Activated T-cell treated with anti-CD3 and anti-CD28 coated beads, Interleukin-2, amount 50 U/mL, for 72 hours (primary cell): ENCODE measurements around the gene LRCOL1. TPM values are rescaled to one million over a fixed set of nuclear protein-coding genes. Genes with fewer than 3 reads are reported as not detected.

Experiments
- ATAC-seq, 2 donors: fragments of 150-1000 bp; cut with Tn5 transposase; replicated peaks in 1 of 2; 2 replicates each; pipeline ENCODE4 v1.10.0; 2021; ENCODE audit warnings: moderate library complexity in 2 of 2, mild to moderate bottlenecking in 1 of 2
- DNase-seq, 2 donors: peaks; one replicate each; pipeline ENCODE4 v3.0.0; 2021 to 2022; ENCODE audit warnings: mixed read lengths in 1 of 2
- H3K27ac Mint-ChIP-seq: one replicate; pipeline ENCODE4 v1.8.0; 2022; ENCODE audit warnings: mild to moderate bottlenecking, moderate library complexity, mixed read lengths
- H3K27me3 Mint-ChIP-seq: one replicate; pipeline ENCODE4 v1.8.0; 2022; ENCODE audit warnings: low read depth, mixed read lengths
- H3K36me3 Mint-ChIP-seq, 2 donors: one replicate each; pipeline ENCODE4 v1.8.0; 2022; ENCODE audit warnings: mixed read lengths in 2 of 2, mild to moderate bottlenecking in 1 of 2; ENCODE audit not compliant: insufficient read depth in 2 of 2
- H3K4me1 Mint-ChIP-seq: one replicate; pipeline ENCODE4 v1.8.0; 2022; ENCODE audit warnings: low read depth, mixed read lengths
- H3K4me3 Mint-ChIP-seq, 2 donors: one replicate each; pipeline ENCODE4 v1.8.0; 2022; ENCODE audit warnings: mild to moderate bottlenecking in 2 of 2, mixed read lengths in 2 of 2, moderate library complexity in 2 of 2
- H3K9me3 Mint-ChIP-seq, 2 donors: one replicate each; pipeline ENCODE4 v1.8.0; 2022; ENCODE audit warnings: mixed read lengths in 2 of 2
- total RNA-seq, 2 donors: library from RNA; stranded (reverse); gene quantifications; one replicate each; pipeline ENCODE4 v1.2.3, GENCODE V29; 2022

Gene LRCOL1
- total RNA-seq, 2 donors from 2014 or later = not detected

- peaks cover 0 to 2% of the 10 kb centered on the region in 2 donors for H3K9me3 Mint-ChIP-seq
- DNase-seq (no peak), ATAC-seq (no peak)
- peaks cover 12% of the 10 kb centered on the region for H3K4me1 Mint-ChIP-seq
- H3K27me3 Mint-ChIP-seq = peaks cover 36% of the 10 kb centered on the region
- no peak overlapping the region for H3K27ac Mint-ChIP-seq
- no peak overlapping the region for H3K4me3 Mint-ChIP-seq
- peaks cover 11% of the 10 kb centered on the region in 2 donors for H3K36me3 Mint-ChIP-seq
These were observed 9.2 kb upstream of the LRCOL1 start for GRCh38 chr12:132619386-132620112.

GRCh38 chr12:132619071-132619385, 8.6 kb upstream of the LRCOL1 start:
- peaks cover 12% of the 10 kb centered on the region for H3K4me1 Mint-ChIP-seq
- peaks cover 11% of the 10 kb centered on the region in 2 donors for H3K36me3 Mint-ChIP-seq
- DNase-seq = no peak
- H3K27ac Mint-ChIP-seq = no peak overlapping the region
- H3K9me3 Mint-ChIP-seq = peaks cover 0 to 2% of the 10 kb centered on the region in 2 donors
- peaks cover 36% of the 10 kb centered on the region for H3K27me3 Mint-ChIP-seq
- H3K4me3 Mint-ChIP-seq = no peak overlapping the region
- ATAC-seq = no peak

DNA sequence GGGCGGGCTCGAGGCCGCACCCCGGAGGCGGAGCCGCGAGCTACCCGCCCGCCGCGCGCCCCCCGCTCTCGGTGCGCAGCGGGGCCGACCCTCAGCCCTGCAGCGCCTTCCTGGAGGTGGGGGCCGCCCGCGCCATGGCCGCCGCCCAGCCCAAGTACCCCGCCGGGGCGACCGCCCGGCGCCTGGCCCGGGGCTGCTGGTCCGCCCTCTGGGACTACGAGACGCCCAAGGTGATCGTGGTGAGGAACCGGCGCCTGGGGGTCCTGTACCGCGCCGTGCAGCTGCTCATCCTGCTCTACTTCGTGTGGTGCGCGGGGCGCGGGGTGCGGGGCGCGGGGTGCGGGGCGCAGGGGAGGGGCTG, 8.3 kb upstream of the LRCOL1 start, which contains the start of gene P2RX2:
Gene P2RX2, plus strand, starts transcription at position 94 of the 361 bp plus-strand sequence. Its CDS starts 41 bp downstream, at position 135.
- H3K27me3 Mint-ChIP-seq = peaks cover 36% of the 10 kb centered on the region
- peaks cover 0 to 2% of the 10 kb centered on the region in 2 donors for H3K9me3 Mint-ChIP-seq
- H3K4me3 Mint-ChIP-seq = peak within 1 kb of the TSS; percentile 55 to 63
- ATAC-seq = peak in 1 of 2 donors; percentile 5
- peaks cover 12% of the 10 kb centered on the region for H3K4me1 Mint-ChIP-seq
- H3K36me3 Mint-ChIP-seq = peaks cover 11% of the 10 kb centered on the region in 2 donors
- peak within 1 kb of the TSS; percentile 78 for H3K27ac Mint-ChIP-seq
- no peak for DNase-seq

DNA sequence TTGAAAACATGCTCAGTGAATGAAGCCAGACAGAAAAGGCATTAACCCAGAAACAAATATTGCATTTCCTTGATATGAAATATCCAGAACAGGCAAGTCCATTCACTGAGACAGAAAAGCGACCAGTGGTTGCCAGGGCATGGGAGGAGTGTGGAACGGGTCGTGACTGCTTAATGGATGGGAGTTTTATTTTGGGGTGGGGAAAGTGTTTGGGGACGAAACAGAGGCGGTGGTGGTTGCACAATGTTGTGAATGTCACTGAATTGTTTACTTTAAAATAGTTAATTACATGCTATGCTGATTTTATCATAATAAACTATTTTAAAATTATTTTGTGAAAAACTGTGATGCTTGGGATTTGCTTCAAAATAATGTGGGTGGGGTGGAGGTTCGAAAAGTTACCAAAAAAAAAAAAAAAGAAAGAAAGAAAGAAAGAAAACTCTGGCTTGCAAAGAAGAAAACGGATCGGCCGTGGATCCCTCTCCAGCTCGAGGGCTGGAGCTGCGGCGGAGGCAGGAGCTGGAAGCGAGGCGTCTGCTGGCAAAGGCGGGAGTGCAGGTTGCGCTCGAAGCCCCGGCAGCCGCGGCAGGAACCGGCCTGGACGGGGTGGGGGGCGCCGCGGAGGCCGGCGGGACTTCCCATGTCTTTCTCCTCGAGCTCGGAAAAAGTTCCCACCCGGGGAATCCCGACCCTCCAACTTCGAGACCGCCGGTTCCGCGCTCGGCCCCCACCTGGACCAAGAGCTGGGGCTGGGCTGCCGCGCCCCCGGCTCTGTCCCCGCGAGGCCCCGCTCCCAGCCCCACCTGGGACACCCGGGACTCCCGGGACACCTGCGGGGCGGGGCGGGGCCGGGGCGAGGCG, 7.7 kb upstream of the LRCOL1 start:
- Mint-ChIP-seq H3K9me3 (peaks cover 0 to 2% of the 10 kb centered on the region in 2 donors), H3K4me3 (peak overlapping the region; percentile 55 to 63)

GRCh38 chr12:132617135-132617701, 6.8 kb upstream of the LRCOL1 start:
- peaks cover 0 to 2% of the 10 kb centered on the region in 2 donors for H3K9me3 Mint-ChIP-seq
- H3K36me3 Mint-ChIP-seq = peaks cover 11% of the 10 kb centered on the region in 2 donors
- peak overlapping the region in 1 of 2 donors; percentile 18 for H3K4me3 Mint-ChIP-seq
- ATAC-seq = no peak
- peak overlapping the region; percentile 47 for H3K27ac Mint-ChIP-seq
- H3K27me3 Mint-ChIP-seq = peaks cover 36% of the 10 kb centered on the region
- no peak for DNase-seq
- peaks cover 5% of the 10 kb centered on the region for H3K4me1 Mint-ChIP-seq

More for the DNA sequence above, 7.7 kb upstream of the LRCOL1 start:
- H3K27me3 Mint-ChIP-seq = peaks cover 36% of the 10 kb centered on the region
- DNase-seq = no peak
- peaks cover 11% of the 10 kb centered on the region in 2 donors for H3K36me3 Mint-ChIP-seq
- no peak for ATAC-seq
- H3K4me1 Mint-ChIP-seq = peaks cover 12% of the 10 kb centered on the region
- H3K27ac Mint-ChIP-seq = peak overlapping the region; percentile 78

- H3K4me1 Mint-ChIP-seq = peaks cover 8% of the 10 kb centered on the region
- no peak overlapping the region for H3K4me3 Mint-ChIP-seq
- DNase-seq (no peak), ATAC-seq (peak in 1 of 2 donors; percentile 4)
- peaks cover 49% of the 10 kb centered on the region for H3K27me3 Mint-ChIP-seq
- H3K36me3 Mint-ChIP-seq = peaks cover 16% of the 10 kb centered on the region in 2 donors
- H3K27ac Mint-ChIP-seq = no peak overlapping the region
- H3K9me3 Mint-ChIP-seq = peaks cover 0 to 6% of the 10 kb centered on the region in 2 donors
These were observed 5.2 kb upstream of the LRCOL1 start for GRCh38 chr12:132615579-132616038.

DNA sequence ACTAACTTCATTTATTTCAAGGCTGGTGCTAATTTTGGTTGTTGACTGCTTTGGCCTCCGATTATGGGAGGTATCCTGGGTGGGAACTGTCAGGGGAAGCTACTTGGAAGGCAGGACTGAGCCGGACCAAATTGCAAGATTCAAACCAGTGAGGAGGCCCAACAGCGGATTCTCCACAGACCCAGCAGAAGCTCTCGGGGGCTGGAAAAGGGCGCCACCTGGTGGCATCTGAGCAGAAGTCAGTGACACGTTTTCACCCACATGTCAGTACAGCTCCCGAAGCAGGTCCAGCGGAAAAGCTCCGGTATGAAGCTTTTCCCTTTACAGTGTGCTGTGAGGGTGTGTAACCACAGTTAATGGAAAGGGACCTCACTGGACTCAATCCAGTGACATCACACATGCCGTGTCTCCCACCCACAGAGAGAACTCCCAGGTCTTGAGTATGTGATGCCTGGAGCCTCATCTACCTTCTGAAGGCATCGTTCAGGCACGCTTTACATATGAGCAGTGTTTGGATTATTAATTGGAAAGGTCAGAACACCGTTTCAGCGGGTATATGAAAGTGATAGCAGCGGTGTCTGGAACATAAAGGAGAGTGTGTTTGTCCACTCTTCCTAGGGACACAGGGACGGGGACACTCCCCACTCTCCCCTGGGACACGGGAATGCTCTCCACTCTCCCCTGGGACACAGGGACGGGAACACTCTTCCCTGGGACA, 4.6 kb upstream of the LRCOL1 start:
- H3K4me3 Mint-ChIP-seq = no peak overlapping the region
- H3K27ac Mint-ChIP-seq = no peak overlapping the region
- ATAC-seq (peak; percentile 76 to 86), DNase-seq (peak; percentile 78 to 83)
- peaks cover 16% of the 10 kb centered on the region in 2 donors for H3K36me3 Mint-ChIP-seq
- H3K27me3 Mint-ChIP-seq = peaks cover 55% of the 10 kb centered on the region
- H3K9me3 Mint-ChIP-seq = peaks cover 0 to 6% of the 10 kb centered on the region in 2 donors
- peaks cover 13% of the 10 kb centered on the region for H3K4me1 Mint-ChIP-seq

DNA sequence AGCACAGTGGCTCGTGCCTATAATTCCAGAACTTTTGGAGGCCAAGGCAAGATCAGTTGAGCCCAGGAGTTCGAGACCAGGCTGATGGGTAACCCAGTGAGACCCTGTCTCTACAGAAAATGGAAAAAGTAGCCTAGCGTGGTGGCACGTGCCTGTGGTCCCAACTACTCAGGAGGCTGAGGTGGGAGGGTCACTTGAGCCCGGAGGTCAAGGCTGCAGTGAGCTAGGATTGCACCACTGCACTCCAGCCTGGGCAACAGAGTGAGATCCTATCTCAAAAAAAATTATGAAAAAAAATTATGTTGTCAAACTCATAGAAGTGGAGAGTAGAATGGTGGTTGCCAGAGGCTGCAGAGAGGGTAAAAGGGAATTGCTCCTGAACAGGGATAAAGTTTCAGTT, 3.6 kb upstream of the LRCOL1 start:
- H3K27me3 Mint-ChIP-seq = peaks cover 61% of the 10 kb centered on the region

GRCh38 chr12:132611620-132612019, 1.2 kb upstream of the LRCOL1 start:
- Mint-ChIP-seq H3K27me3 (peaks cover 66% of the 10 kb centered on the region), H3K4me1 (peaks cover 19% of the 10 kb centered on the region), H3K36me3 (peaks cover 7% of the 10 kb centered on the region in 2 donors), H3K9me3 (peaks cover 0 to 6% of the 10 kb centered on the region in 2 donors), H3K27ac (no peak overlapping the region), H3K4me3 (no peak overlapping the region)
- ATAC-seq = no peak
- DNase-seq = no peak

More for the DNA sequence above, 3.6 kb upstream of the LRCOL1 start:
- no peak overlapping the region for H3K27ac Mint-ChIP-seq
- no peak for DNase-seq
- H3K4me1 Mint-ChIP-seq = peaks cover 13% of the 10 kb centered on the region
- H3K4me3 Mint-ChIP-seq = no peak overlapping the region
- H3K36me3 Mint-ChIP-seq = peaks cover 16% of the 10 kb centered on the region in 2 donors
- ATAC-seq = no peak
- H3K9me3 Mint-ChIP-seq = peaks cover 0 to 6% of the 10 kb centered on the region in 2 donors

- Mint-ChIP-seq H3K9me3 (peaks cover 0 to 4% of the 10 kb centered on the region in 2 donors), H3K27me3 (peaks cover 67% of the 10 kb centered on the region), H3K36me3 (peaks cover 5 to 6% of the 10 kb centered on the region in 2 donors), H3K4me1 (peaks cover 19% of the 10 kb centered on the region), H3K4me3 (peak overlapping the region; percentile 44 to 65), H3K27ac (no peak overlapping the region)
- ATAC-seq (no peak), DNase-seq (no peak)
These were observed 652 bp upstream of the LRCOL1 start for GRCh38 chr12:132610866-132611602.

DNA sequence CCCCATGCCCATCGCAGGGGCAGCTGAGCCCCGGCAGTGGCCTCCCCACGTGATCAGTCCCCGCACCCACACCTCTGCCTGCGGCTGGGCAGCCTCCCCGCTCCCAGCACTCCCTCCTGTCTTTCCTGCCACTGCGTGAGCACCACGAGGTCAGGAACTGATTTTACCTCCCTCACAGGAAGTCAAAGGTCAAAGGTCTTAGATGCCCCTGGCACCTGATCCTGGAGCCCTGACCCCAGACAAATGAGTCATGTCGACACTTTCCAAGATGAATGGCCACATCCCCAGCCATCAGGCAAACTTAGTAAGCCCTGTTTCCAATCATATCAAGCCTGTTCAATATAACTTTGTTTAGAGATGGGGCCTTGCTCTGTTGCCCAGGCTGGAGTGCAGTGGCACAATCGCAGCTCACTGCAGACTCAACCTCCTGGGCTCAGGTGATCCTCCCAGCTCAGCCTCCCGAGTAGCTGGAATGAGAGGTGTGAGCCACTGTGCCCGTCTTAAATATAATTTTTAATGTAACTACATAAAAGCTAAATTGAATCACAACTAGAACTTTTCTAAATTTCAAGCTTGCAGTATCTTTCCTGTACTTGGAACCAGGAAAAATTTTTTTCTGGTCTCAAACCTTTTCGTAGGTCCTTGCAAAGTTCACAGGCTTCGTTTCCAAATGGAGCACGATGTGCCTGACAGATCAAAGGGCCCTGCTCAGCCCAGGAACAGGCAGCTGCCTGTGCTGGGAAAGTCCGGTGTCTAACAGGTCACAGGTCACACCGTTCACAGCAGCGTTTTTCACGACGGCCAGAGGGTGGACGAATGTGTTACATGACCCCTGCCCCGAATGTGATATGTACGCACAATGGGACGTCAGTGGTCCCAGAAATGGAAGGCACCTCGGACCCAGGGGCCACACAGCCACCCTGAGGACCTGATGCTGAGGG, 1.9 kb downstream of the LRCOL1 start:
- DNase-seq (no peak), ATAC-seq (no peak)
- peaks cover 4 to 5% of the 10 kb centered on the region in 2 donors for H3K36me3 Mint-ChIP-seq
- H3K4me1 Mint-ChIP-seq = peaks cover 15% of the 10 kb centered on the region
- H3K27ac Mint-ChIP-seq = no peak overlapping the region
- no peak overlapping the region for H3K4me3 Mint-ChIP-seq
- H3K9me3 Mint-ChIP-seq = peaks cover 0 to 4% of the 10 kb centered on the region in 2 donors
- peaks cover 64% of the 10 kb centered on the region for H3K27me3 Mint-ChIP-seq
